Measurements from ENCODE around the gene SLC35F1.

The SLC35F1 gene

DNA sequence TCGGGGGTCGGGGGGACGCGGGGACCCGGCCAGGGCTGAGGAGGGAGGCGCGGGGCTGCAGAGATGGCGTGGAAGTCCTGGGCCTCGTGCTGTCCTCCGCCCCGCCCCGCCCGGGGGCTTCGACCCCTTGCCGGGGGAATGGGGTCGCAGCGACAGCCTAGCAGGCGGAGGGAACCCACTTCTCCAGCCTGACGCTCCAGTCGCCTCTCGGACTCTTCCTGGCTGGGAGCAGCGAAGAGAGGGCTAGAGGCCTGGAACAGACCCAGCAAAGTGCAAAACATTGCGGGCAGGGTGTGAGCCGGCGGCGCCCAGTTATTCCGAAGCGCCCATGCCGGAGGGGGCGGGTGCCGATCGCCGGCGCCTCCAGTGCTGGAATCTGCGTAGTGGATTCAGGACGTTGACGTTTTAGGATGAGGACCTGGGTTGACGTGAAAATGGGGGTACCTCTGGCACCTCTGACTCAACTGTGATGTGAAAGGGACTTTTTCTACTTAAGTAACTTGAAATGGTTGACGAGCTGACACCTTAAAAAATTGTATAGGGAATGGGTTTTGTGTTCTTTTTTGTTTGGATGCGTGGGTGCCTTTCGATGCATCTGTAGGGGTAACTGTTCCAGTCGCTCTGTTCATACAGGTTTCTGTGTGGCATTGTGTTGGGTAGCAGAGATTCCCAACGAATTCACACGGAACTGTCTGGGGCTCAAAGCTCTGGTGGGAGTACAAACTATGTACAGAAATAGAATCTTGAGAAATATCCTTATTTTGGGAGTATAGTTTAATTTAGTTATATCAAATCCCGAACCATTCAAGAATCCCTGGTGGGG is 1.4 kb downstream of the SLC35F1 start:
- Histone ChIP-seq H3K27ac (peak overlapping the region; percentile 94), H3K9me3 (ENCODE audit: control insufficient read depth, low read length) (no peaks in the 10 kb centered on the region), H3K4me1 (peaks cover 6% of the 10 kb centered on the region), H3K36me3 (ENCODE audit: control insufficient read depth, insufficient read depth, low read length) (no peaks in the 10 kb centered on the region), H3K27me3 (ENCODE audit: control insufficient read depth, insufficient read depth, low read length) (no peaks in the 10 kb centered on the region), H3K4me3 (ENCODE audit: low read depth, low read length) (peak overlapping the region; percentile 45), H3K79me2 (no peaks in the 10 kb centered on the region), H2AFZ (peak overlapping the region; percentile 95), H3K4me2 (ENCODE audit: low read length) (peak overlapping the region; percentile 84), H3K9ac (peak overlapping the region; percentile 51)
- TF ChIP-seq CTCF (IDR thresholded peaks at IDR 0.05) = no peak

- Histone ChIP-seq H3K4me1 (peaks cover 6% of the 10 kb centered on the region), H3K27me3 (ENCODE audit: control insufficient read depth, insufficient read depth, low read length) (no peaks in the 10 kb centered on the region), H3K4me3 (ENCODE audit: low read depth, low read length) (no peak overlapping the region), H3K4me2 (ENCODE audit: low read length) (no peak overlapping the region), H3K79me2 (no peaks in the 10 kb centered on the region), H3K27ac (no peak overlapping the region), H3K36me3 (ENCODE audit: control insufficient read depth, insufficient read depth, low read length) (no peaks in the 10 kb centered on the region), H2AFZ (no peak overlapping the region), H3K9ac (no peak overlapping the region), H3K9me3 (ENCODE audit: control insufficient read depth, low read length) (no peaks in the 10 kb centered on the region)
- no peak for TF ChIP-seq CTCF (IDR thresholded peaks at IDR 0.05)
Measured at GRCh38 chr6:117909638-117910037, 2.6 kb downstream of the SLC35F1 start.

GRCh38 chr6:117910549-117910948 is 3.5 kb downstream of the SLC35F1 start:
- H3K27me3 ChIP-seq (ENCODE audit: control insufficient read depth, insufficient read depth, low read length) = no peaks in the 10 kb centered on the region

GRCh38 chr6:117911150-117911549 is 4.1 kb downstream of the SLC35F1 start:
- Histone ChIP-seq H3K4me1 (peaks cover 4% of the 10 kb centered on the region), H3K4me3 (ENCODE audit: low read depth, low read length) (no peak overlapping the region), H3K27me3 (ENCODE audit: control insufficient read depth, insufficient read depth, low read length) (no peaks in the 10 kb centered on the region), H3K4me2 (ENCODE audit: low read length) (no peak overlapping the region), H2AFZ (no peak overlapping the region), H3K9me3 (ENCODE audit: control insufficient read depth, low read length) (no peaks in the 10 kb centered on the region), H3K27ac (no peak overlapping the region), H3K79me2 (no peaks in the 10 kb centered on the region), H3K36me3 (ENCODE audit: control insufficient read depth, insufficient read depth, low read length) (no peaks in the 10 kb centered on the region), H3K9ac (no peak overlapping the region)
- TF ChIP-seq CTCF (IDR thresholded peaks at IDR 0.05) = no peak

More at GRCh38 chr6:117910549-117910948, 3.5 kb downstream of the SLC35F1 start:
- no peak for TF ChIP-seq CTCF (IDR thresholded peaks at IDR 0.05)
- no peaks in the 10 kb centered on the region for H3K9me3 ChIP-seq (ENCODE audit: control insufficient read depth, low read length)
- H3K27ac ChIP-seq = no peak overlapping the region
- no peak overlapping the region for H3K4me2 ChIP-seq (ENCODE audit: low read length)
- H3K4me3 ChIP-seq (ENCODE audit: low read depth, low read length) = no peak overlapping the region
- H3K9ac ChIP-seq = no peak overlapping the region
- no peaks in the 10 kb centered on the region for H3K36me3 ChIP-seq (ENCODE audit: control insufficient read depth, insufficient read depth, low read length)
- H3K4me1 ChIP-seq = peaks cover 6% of the 10 kb centered on the region
- H2AFZ ChIP-seq = no peak overlapping the region
- no peaks in the 10 kb centered on the region for H3K79me2 ChIP-seq

- no peak for TF ChIP-seq CTCF (IDR thresholded peaks at IDR 0.05)
- Histone ChIP-seq H3K4me3 (ENCODE audit: low read depth, low read length) (no peak overlapping the region), H3K36me3 (ENCODE audit: control insufficient read depth, insufficient read depth, low read length) (no peaks in the 10 kb centered on the region), H3K27ac (no peak overlapping the region), H3K4me2 (ENCODE audit: low read length) (no peak overlapping the region), H3K9me3 (ENCODE audit: control insufficient read depth, low read length) (no peaks in the 10 kb centered on the region), H3K79me2 (no peaks in the 10 kb centered on the region), H3K4me1 (no peaks in the 10 kb centered on the region), H3K9ac (no peak overlapping the region), H2AFZ (no peak overlapping the region), H3K27me3 (ENCODE audit: control insufficient read depth, insufficient read depth, low read length) (no peaks in the 10 kb centered on the region)
Measured at GRCh38 chr6:117911660-117912059, 4.6 kb downstream of the SLC35F1 start.
